Hepatocyte (in vitro differentiated cells): ENCODE measurements around the gene ARSI.

Source experiments
- EZH2 ChIP-seq: fragments of 200-600 bp; sonication (generic); IDR thresholded peaks from 2 replicates; pipeline ENCODE4 v1.6.1; 2016; ENCODE audit warnings: antibody characterized with exemption, mild to moderate bottlenecking, borderline replicate concordance
- TF ChIP-seq, protein P1 (sequence below): fragments of 200-600 bp; sonication (generic); IDR thresholded peaks from 2 replicates; pipeline ENCODE4 v1.5.1; 2016; ENCODE audit warnings: antibody characterized with exemption, mild to moderate bottlenecking; ENCODE audit not compliant: poor library complexity

DNA sequence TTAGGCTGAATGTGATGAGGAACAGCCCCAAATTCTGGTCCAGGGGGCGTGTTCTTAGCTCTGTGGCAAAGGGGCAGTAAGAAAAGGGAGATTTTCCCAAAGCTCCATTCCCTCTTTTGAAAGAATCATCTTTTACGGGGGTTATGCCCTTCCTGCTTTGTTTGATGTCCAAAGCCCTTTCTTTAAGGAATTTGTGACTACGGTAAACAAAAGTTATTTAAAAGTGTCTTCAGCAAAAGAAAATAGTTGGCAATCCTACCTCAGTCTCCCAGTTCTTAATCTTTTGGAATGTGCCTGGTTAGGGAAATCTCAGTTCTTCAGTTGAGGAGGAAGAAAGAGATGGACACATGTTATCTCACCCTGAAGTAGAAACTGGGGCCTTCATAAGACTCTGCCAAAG, 24.4 kb upstream of the ARSI start:
- TF ChIP-seq, protein P1, sequence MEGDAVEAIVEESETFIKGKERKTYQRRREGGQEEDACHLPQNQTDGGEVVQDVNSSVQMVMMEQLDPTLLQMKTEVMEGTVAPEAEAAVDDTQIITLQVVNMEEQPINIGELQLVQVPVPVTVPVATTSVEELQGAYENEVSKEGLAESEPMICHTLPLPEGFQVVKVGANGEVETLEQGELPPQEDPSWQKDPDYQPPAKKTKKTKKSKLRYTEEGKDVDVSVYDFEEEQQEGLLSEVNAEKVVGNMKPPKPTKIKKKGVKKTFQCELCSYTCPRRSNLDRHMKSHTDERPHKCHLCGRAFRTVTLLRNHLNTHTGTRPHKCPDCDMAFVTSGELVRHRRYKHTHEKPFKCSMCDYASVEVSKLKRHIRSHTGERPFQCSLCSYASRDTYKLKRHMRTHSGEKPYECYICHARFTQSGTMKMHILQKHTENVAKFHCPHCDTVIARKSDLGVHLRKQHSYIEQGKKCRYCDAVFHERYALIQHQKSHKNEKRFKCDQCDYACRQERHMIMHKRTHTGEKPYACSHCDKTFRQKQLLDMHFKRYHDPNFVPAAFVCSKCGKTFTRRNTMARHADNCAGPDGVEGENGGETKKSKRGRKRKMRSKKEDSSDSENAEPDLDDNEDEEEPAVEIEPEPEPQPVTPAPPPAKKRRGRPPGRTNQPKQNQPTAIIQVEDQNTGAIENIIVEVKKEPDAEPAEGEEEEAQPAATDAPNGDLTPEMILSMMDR: no peak
- no peak for TF ChIP-seq EZH2
